Stimulated activated CD8-positive, alpha-beta memory T cell treated with anti-CD3 and anti-CD28 coated beads, Interleukin-7, amount 100 ng/mL, for 48 hours (primary cell): ENCODE data around the gene ANKS6.
"Not testable (repeated sequence)": the region's sequence is repeated elsewhere in the genome, so short reads cannot be mapped to it uniquely, and the experiment has no call there.

Experiments
- DNase-seq, 2 donors: peaks; one replicate each; pipeline ENCODE4 v3.0.0-alpha.2; 2020; ENCODE audit warnings: low read depth in 1 of 2; ENCODE audit errors: extremely low read depth in 1 of 2

ANKS6 gene

GRCh38 chr9:98708103-98708932, 88.0 kb downstream of the ANKS6 start:
- no peak for DNase-seq

- peak; percentile 9 to 16 for DNase-seq
These were observed 88.9 kb downstream of the ANKS6 start for GRCh38 chr9:98707166-98708102.

GRCh38 chr9:98706651-98707165, 89.6 kb downstream of the ANKS6 start:
- DNase-seq, result no peak

DNA sequence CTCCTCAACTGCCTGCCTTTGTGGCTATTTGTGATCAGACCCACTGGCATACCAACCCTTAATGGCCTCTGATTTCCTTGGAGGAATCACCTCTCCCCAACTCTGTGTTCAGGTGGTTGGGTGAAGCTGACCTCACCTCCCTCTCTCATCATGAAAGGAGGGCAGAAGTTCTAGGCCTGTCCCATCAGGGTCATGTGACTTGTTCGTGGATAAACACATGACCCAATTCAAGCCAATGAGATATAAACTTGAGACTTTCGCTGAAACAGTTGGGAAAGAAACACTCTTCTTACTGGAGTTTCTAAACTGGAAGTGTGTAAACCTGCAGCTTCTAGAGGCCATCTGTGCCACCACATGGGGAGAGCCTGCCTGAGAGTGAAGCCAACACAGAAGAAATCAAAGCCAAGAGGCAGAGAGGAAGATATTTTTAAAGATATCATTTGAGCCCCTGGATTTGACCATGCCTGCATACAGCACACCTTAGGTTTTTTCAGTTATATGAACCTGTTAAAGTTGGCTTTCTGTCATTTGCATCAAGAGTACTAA, 93.4 kb downstream of the ANKS6 start:
- no peak for DNase-seq

DNA sequence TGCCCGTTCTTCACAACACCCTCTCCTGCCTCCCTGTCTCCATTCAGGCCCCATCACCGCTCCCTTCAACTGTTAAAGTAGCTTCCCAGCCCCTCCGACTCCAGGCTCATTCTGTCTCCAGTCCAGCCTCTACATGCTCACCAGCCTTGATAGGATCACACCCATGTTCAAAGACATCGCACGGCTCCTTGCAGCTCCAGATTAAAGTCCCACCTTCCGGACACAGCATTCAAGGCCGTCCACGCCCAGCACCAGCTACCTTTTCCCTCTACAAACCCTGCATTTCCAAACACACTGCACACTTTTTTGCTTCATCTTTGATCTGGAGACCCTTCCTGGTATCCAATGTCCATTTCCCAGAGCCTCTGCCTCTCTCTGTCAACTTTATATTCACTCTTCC, 94.0 kb downstream of the ANKS6 start:
- no peak for DNase-seq

DNA sequence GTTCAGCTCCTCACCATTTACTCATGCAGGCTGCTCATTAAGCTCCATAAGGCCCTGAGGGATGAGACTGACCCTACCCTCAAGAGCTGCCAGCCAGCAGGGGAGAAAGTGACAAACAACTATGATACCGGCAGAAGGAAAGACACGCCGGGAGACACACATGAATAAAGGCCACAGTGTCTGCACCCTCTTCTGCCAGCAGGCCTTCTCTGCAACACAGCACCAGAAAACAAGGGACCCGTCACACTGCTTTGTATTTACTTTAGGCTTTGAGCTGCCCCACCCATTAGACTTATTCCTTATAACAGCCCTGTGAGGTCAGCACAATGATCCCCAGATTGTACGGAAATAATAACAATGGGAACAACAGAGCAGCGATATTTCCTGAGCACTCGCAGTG, 94.8 kb downstream of the ANKS6 start:
- no peak for DNase-seq

- no peak for DNase-seq
These were observed 95.6 kb downstream of the ANKS6 start for GRCh38 chr9:98700801-98701200.

DNA sequence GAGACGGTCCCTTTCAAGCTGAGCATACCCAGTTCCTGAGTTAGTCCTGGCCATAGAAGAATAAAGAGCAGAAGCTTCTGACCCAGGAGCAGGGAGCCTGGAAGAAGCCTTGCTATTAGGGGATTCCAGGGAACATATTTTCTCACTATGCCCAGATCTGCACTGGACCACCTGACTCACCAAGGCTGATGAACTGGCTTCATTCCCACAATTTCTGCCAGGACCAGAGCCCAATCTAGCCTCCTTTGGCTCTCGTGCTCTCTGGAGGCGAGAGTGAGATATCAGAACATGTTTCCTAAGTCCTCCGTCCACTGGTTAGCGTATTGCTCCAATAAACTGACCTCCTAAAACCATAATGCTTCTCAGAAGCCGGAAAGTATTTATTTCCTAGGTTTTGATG, 97.5 kb downstream of the ANKS6 start:
- DNase-seq, result no peak

DNA sequence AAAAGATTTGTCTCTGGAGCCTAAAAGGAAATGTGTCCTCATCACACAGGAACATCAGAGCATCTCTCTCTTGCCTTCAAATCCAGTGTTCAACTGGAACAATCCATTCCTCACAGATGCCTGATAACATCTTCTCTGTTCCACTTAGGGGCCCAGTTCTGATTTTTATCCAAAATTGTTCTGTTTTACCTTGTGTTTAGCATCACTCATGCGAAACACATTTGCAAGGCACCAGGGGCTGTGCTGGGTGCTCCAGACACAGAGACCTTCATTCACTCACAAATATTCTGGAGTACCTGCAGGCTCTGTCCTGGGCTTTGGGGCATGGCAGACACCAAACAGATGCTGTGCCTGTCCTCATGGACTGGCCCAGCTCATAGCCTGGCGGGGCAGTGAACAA, 101.4 kb downstream of the ANKS6 start:
- DNase-seq, result no peak

- DNase-seq, result no peak
These were observed 104.0 kb downstream of the ANKS6 start for GRCh38 chr9:98692392-98692791.

DNA sequence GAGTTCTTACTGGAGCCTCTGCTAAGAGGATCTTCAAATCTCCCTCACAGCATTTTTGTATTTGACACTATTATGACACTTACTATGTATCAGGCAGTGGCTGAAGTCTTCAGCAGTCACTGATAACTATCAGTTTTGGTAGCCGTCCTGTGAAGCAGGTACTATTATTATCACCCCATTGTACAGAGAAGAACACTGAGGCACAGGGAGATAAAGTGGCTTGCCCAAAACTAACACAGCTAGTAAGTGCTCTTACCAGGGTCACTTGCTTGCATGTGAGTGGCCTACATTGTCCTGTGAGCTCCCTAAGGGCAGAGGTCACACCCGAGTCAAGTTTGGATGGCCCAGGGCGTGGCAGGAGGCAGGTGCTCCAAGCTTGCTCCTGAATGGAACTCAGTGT, 104.5 kb downstream of the ANKS6 start:
- no peak for DNase-seq

- no peak for DNase-seq
These were observed 105.7 kb downstream of the ANKS6 start for GRCh38 chr9:98690686-98691085.

GRCh38 chr9:98688710-98689495, 107.5 kb downstream of the ANKS6 start:
- no peak for DNase-seq

DNA sequence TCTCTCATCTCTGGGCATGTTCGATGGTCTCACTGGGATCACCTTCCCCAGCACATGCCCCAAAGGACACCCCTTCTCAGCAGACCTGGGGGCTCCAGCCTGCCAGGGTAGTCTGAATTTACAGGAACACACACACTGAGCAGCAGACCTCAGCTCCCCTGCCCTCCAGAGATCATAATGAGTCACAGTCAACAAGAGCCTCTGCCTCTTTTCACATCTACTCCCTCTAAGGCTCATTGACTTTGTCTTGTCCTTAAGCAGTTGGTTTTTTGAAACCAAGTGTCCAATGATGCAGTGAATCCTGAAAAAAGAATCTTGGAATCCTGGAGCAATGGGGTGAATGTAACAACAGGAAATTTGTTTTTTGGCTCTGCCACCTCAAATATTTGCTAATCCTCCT, 108.4 kb downstream of the ANKS6 start:
- no peak for DNase-seq

- DNase-seq, result no peak
These were observed 109.1 kb downstream of the ANKS6 start for GRCh38 chr9:98686961-98687855.

DNA sequence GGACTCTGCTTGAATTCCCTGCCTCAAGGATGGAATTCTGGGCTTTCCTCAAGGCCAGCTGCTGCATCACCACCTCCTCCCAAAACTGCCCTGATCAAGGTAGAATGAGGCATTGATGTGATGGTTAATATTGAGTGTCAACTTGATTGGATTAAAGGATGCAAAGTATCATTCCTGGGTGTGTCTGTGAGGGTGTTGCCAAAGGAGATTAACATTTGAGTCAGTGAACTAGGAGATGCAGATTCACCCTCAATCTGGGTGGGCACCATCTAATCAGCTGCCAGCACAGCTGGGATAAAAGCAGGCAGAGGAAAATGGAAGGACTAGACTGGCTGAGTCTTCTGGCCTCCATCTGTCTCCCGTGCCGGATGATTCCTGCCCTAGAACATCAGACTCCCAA, 111.5 kb downstream of the ANKS6 start:
- DNase-seq, result not testable (repeated sequence)
